ENCODE results near the gene SDR42E1. TPM values are rescaled to one million over a fixed set of nuclear protein-coding genes. Genes with fewer than 3 reads are reported as not detected.

The SDR42E1 gene
- total RNA-seq, 1 experiment from 2014 or later, result 0.33 TPM

GRCh38 chr16:82045465-82045864 lies 34.2 kb upstream of the SDR42E1 start:
- in situ Hi-C loops (cut with HindIII; ENCODE audit: low pct_unique_long_range_greater_than_20kb, low sequenced_read_pairs) (no loop called here), intact Hi-C loops (cut with micrococcal nuclease; ENCODE audit: unreplicated experiment) (no loop called here)
- ATAC-seq, result no peak
- H3K36me3 ChIP-seq (ENCODE audit: control insufficient read depth, insufficient read depth, low read length), result no peaks in the 10 kb centered on the region
- no peak overlapping the region for H3K27ac ChIP-seq (ENCODE audit: low read length)
- ChIA-PET CTCF (no interaction called here), POLR2A (no interaction called here)
- peaks cover 2% of the 10 kb centered on the region; the same call in 1 of the 2 replicates for H3K27me3 ChIP-seq (ENCODE audit: control insufficient read depth, insufficient read depth, low read length)
- no peak for DNase-seq (ENCODE audit: low read depth, low spot score)
- H3K4me1 ChIP-seq (ENCODE audit: control insufficient read depth, insufficient read depth, low read length), result no peaks in the 10 kb centered on the region
- H3K9me3 ChIP-seq (ENCODE audit: control insufficient read depth, insufficient read depth, low read depth, low read length), result no peaks in the 10 kb centered on the region
- TF ChIP-seq REST (IDR thresholded peaks at IDR 0.05; ENCODE audit: insufficient read depth in 1 of 2, low read depth in 2 of 2, low read length in 1 of 2) (no peak), TCF7L2 (IDR thresholded peaks at IDR 0.05; ENCODE audit: low read depth, low read length) (no peak), SIN3A (IDR thresholded peaks at IDR 0.05; ENCODE audit: borderline replicate concordance, insufficient read depth, low read depth, low read length) (no peak), POLR2AphosphoS5 (IDR thresholded peaks at IDR 0.05; ENCODE audit: low read depth, low read length) (no peak)
- TF ChIP-seq, protein P1, sequence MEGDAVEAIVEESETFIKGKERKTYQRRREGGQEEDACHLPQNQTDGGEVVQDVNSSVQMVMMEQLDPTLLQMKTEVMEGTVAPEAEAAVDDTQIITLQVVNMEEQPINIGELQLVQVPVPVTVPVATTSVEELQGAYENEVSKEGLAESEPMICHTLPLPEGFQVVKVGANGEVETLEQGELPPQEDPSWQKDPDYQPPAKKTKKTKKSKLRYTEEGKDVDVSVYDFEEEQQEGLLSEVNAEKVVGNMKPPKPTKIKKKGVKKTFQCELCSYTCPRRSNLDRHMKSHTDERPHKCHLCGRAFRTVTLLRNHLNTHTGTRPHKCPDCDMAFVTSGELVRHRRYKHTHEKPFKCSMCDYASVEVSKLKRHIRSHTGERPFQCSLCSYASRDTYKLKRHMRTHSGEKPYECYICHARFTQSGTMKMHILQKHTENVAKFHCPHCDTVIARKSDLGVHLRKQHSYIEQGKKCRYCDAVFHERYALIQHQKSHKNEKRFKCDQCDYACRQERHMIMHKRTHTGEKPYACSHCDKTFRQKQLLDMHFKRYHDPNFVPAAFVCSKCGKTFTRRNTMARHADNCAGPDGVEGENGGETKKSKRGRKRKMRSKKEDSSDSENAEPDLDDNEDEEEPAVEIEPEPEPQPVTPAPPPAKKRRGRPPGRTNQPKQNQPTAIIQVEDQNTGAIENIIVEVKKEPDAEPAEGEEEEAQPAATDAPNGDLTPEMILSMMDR (IDR thresholded peaks at IDR 0.05), result no peak
- H3K4me3 ChIP-seq (ENCODE audit: low read depth in 2 of 2, low read length in 2 of 2), result no peak overlapping the region
- no TSS peak for BruUV-seq (replicated peaks)

GRCh38 chr16:82044585-82044911 lies 33.3 kb upstream of the SDR42E1 start:
- DNase-seq (ENCODE audit: low read depth, low spot score) (no peak), ATAC-seq (no peak)
- TF ChIP-seq SIN3A (IDR thresholded peaks at IDR 0.05; ENCODE audit: borderline replicate concordance, insufficient read depth, low read depth, low read length) (no peak), POLR2AphosphoS5 (IDR thresholded peaks at IDR 0.05; ENCODE audit: low read depth, low read length) (no peak), TCF7L2 (IDR thresholded peaks at IDR 0.05; ENCODE audit: low read depth, low read length) (no peak), REST (IDR thresholded peaks at IDR 0.05; ENCODE audit: insufficient read depth in 1 of 2, low read depth in 2 of 2, low read length in 1 of 2) (no peak)
- TF ChIP-seq, protein P1 (IDR thresholded peaks at IDR 0.05), result no peak
- ChIA-PET CTCF (no interaction called here), POLR2A (no interaction called here)
- Histone ChIP-seq H3K4me3 (ENCODE audit: low read depth in 2 of 2, low read length in 2 of 2) (no peak overlapping the region), H3K27ac (ENCODE audit: low read length) (no peak overlapping the region), H3K9me3 (ENCODE audit: control insufficient read depth, insufficient read depth, low read depth, low read length) (no peaks in the 10 kb centered on the region), H3K27me3 (ENCODE audit: control insufficient read depth, insufficient read depth, low read length) (peaks cover 2% of the 10 kb centered on the region; the same call in 1 of the 2 replicates), H3K36me3 (ENCODE audit: control insufficient read depth, insufficient read depth, low read length) (no peaks in the 10 kb centered on the region), H3K4me1 (ENCODE audit: control insufficient read depth, insufficient read depth, low read length) (no peaks in the 10 kb centered on the region)
- intact Hi-C loops (cut with micrococcal nuclease; ENCODE audit: unreplicated experiment) (no loop called here), in situ Hi-C loops (cut with HindIII; ENCODE audit: low pct_unique_long_range_greater_than_20kb, low sequenced_read_pairs) (no loop called here)
- no TSS peak for BruUV-seq (replicated peaks)

Measured in Panc1 (cell line).